GM19438 (cell line): Measurements from ENCODE around the gene RSPO4.
"Not testable (repeated sequence)": the region's sequence is repeated elsewhere in the genome, so short reads cannot be mapped to it uniquely, and the experiment has no call there.

Experiments
- ATAC-seq: cut with Tn5 transposase; IDR thresholded peaks from one replicate; pipeline ENCODE4 v1.9.1; 2021; ENCODE audit warnings: low read depth; ENCODE audit not compliant: unreplicated experiment

RSPO4 gene

DNA sequence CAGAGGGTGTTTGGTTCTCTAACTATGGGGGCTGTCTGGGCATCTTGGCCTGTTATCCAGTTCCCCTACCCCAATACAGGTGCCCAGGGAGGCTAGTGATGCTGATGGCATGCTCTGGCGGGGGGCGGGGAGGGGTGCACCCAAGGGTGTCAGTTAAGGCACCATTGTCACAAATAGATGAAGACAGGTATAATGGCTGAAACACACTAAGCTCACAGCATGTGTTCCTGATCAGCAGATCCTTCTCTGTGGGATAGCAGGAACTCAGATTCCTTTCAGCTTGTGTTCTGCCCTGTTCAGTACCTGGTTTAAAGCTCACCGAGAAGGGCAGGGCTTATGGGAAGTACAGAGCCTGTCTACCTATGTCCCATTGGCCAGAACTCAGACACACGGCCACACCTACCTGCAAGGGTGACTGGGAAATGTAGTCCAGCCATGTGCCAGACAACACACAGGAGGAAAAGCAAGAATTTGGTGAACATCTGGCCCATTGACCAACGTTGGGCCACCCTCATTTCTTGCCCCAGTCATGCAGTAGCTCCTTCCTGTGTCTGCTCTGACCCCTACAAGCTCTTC is 3.4 kb upstream of the RSPO4 start:
- no peak for ATAC-seq

- no peak for ATAC-seq
Measured at GRCh38 chr20:1003920-1004697, 2.0 kb upstream of the RSPO4 start.

GRCh38 chr20:1002682-1003561 is 811 bp upstream of the RSPO4 start:
- no peak for ATAC-seq

DNA sequence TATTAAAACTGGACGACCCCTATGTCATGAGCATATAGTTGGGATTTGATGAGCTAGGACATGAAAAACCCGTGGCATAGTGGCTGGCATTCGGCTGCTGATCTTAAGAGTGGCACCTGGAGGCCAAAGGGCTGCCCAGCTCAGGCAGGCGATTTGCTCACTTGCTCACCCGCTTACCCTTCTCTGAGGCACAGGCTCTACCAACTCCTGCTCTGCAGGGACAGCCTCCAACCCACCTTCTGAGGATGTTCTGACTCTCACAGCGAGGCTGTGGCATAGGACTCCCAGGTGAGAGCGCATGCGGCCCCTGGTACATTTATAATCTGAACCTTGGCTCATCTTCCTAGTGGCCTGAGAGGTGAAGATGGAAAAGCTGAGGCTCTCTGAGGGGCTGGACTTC is 995 bp downstream of the RSPO4 start:
- no peak for ATAC-seq

DNA sequence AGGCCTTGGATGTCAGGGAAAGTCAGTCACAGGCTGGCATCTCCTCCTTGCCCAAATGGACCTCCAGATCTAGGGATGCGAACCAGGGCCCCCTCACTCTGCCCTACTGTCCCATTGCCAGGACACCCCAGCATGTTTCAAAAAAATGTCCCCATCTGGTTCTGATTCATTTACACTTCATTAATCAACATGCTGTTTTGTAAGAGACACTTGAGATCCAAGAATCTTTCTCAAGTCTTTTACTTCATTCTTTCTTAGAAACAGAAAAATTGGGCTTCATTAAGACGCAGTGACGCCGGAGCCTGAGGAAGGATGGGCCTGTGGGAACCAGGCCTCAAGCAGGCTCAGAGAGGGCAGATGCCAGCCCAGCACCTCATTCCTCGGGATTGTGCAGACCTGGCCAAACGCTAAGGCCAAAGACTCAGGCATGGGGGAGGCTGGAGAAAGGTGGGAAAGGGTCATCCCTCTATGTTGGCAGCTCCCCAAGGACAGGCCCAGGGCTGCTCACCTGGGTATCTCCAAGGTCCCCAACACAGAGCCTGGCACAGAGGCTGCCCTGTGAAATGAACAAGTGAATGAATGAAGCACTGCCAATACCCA is 3.8 kb downstream of the RSPO4 start:
- no peak for ATAC-seq

DNA sequence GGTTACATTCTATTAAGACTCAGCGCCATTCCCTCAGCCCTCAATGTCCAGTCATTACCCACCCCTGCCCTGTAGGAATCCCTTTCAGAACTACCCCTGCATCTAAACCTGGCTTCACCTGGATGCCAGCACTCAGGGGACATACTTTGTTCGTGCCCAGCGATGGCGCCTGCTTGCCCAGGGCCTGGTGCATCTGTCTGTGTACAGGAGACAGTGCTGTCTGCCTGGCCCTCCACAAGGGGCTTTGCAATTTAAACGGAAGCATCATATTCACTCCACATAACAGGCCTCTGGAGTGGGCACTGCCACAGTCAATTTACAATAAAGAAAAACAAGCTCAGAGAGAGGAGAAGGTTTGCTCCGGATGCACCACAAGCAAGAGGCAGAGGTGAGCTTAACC is 4.6 kb downstream of the RSPO4 start:
- ATAC-seq, result no peak

DNA sequence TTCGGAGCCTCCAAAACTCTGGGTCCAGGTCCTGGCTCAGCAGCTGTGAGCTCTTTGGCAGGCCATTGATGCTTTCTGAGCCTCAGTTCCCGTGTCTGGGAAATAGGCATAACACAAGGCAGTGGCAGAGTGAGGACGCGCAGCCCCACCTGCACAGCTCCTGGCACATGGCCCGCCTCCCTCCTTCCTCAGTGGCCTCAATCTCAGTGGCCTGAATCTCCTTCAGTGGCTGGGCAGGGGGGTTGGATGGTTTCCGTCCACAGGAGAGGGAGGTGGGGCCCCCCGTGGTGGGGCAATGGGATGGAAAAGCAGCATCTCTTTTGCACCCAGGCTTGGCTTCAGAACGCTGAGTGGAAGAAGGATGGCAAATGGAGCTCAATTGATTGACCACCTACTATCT is 5.1 kb downstream of the RSPO4 start:
- ATAC-seq, result no peak

GRCh38 chr20:995170-995569 is 6.9 kb downstream of the RSPO4 start:
- no peak for ATAC-seq

- ATAC-seq, result no peak
Measured at GRCh38 chr20:992801-993535, 9.1 kb downstream of the RSPO4 start.

DNA sequence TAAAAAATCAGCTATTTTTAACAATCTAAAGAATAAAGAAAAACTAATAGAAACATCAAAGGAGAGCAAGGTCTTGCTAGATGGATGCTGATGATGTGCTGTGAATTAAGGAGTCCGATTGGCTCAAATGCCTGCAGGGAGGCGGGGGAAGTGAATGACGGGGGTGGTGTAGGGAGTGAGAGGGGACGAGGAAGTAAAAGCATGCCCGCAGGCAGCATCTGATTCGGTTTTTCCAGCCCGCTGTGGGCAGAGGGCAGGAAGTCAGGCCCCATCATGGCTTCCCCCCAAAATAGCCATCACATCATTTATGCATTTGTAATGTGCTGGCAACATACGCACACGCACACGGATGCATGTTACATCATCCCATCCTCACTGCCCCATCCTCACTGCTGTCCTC is 10.3 kb downstream of the RSPO4 start:
- no peak for ATAC-seq

GRCh38 chr20:990293-990959 is 11.7 kb downstream of the RSPO4 start:
- ATAC-seq, result no peak

DNA sequence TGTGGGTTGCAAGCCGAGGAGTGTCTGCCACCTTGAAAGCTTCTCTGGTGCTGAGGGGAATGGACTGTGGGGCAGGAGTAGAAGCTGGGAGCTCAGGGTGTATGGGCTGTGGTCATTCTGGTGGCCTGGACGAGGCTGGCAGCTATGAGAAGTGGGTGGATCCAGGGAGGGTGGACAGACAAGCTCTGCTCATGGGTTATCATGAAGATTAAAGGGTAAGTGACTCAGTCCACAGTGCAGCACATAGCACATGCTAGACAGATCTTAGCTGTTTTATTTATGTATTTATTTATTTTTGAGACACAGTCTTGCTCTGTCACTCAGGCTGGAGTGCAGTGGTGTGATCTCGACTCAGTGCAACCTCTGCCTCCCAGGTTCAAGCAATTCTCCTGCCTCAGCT is 13.8 kb downstream of the RSPO4 start:
- ATAC-seq, result no peak

GRCh38 chr20:987677-988076 is 14.4 kb downstream of the RSPO4 start:
- ATAC-seq, result no peak

DNA sequence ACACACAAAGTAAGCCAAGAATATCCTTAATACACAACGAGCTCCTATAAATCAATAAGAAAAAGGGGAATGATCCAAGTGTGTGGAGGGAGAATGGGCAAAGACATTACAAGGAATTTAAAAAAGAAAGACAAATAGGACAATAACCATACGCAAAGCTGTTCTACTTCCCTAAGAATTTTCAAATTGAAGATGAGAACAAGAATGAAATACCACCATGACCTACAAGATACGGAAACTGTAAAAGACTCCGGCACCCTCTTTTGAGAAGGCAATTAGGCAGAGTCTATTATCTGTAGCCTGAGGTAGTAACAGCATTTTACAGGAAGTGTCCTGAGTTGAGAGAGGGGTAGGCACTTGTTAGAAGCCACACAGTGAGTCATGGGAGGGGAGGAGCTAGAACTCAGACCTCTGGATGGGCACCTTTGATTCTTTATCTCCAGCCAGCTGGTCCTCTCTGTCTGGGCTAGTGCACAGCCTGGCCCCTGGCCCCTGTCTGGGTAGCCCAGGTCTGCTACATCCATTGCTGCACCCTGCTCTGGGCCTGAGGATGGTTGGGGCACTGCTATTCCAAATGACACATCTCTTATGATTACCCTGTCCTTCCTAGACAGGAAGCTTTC is 15.3 kb downstream of the RSPO4 start:
- ATAC-seq, result no peak

- ATAC-seq, result not testable (repeated sequence)
Measured at GRCh38 chr20:984994-985393, 17.1 kb downstream of the RSPO4 start.

- ATAC-seq, result no peak
Measured at GRCh38 chr20:982754-983153, 19.4 kb downstream of the RSPO4 start.

DNA sequence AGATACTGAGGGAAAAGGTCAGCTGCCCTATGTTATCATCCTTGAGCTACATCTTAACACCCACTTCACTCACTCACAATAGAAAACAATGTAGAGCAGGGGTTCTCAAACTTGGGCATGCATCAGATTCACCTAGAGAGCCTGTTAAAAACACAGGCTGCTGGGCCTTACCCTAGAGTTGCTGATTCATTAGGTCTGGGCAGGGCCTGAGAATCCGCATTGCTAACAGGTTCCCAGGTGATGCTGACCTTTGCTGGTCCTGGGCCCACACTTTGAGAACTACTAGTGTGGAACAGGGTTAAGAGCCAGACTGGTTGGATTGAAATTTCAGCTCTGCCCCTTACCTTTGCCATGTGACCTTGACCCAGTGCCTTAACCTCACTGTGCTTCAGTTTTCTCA is 25.1 kb downstream of the RSPO4 start:
- no peak for ATAC-seq

- no peak for ATAC-seq
Measured at GRCh38 chr20:976033-976432, 26.1 kb downstream of the RSPO4 start.

DNA sequence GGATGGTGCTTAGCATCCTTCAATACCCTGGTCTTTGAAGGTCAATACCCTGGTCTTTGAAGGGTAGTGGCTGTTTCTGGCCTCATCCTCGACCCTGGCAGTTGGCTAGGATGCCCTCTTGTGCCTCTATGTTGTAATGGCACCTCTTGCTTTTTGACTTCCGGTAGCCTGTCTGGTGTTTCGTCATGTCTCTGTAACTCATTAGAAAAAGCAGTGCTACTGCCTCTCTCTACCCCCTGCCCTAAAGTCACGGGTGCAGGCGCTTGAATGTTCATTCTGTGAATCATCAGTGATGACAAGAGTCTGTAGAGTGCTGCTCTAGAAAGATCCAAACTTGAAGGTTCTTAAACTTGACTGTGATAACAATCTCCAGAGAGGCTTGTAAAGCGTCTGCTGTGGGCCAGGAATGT is 28.3 kb downstream of the RSPO4 start:
- ATAC-seq, result no peak
